ENCODE measurements around the gene KIF26B.

KIF26B gene

DNA sequence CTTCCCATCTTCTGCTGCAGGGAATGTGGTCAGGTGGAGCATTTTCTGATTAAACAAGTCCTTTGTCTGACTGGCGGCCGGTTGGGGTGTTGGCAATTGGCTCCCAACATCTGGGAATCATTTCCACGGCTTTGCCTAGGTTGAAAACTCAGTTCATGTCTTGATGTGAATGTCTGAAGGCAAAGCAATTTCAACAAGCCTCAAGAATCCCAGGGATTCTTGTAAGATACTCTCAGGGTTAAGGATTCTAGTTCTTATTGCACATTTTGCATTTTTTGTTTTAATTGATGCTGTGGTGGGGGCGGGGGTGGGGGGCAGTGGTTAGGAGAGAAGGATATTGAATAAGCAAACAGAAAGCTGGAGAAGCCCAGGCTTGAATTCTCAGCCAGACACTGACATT is 273.9 kb downstream of the KIF26B start:
- DNase-seq (ENCODE audit: low read depth in 2 of 2), result no peak

DNA sequence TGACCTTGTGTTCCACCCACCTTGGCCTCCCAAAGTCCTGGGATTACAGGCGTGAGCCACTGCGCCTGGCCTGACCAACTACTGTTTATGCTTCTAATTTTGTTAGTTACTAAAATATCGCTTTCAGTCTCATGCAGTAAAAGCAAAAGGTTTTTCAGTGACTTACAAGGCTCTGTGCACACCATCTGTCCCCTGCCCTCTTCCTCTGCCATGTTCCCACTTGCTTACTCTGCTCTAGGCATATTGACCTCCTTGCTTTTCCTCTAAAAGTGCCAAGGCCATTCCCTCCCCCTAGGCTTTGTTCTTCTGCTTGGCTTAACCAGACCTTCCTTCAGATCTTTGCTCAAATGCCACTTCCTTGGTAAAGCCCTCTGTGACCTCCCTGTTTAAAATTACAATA is 276.9 kb downstream of the KIF26B start:
- DNase-seq (ENCODE audit: low read depth in 2 of 2), result no peak

DNA sequence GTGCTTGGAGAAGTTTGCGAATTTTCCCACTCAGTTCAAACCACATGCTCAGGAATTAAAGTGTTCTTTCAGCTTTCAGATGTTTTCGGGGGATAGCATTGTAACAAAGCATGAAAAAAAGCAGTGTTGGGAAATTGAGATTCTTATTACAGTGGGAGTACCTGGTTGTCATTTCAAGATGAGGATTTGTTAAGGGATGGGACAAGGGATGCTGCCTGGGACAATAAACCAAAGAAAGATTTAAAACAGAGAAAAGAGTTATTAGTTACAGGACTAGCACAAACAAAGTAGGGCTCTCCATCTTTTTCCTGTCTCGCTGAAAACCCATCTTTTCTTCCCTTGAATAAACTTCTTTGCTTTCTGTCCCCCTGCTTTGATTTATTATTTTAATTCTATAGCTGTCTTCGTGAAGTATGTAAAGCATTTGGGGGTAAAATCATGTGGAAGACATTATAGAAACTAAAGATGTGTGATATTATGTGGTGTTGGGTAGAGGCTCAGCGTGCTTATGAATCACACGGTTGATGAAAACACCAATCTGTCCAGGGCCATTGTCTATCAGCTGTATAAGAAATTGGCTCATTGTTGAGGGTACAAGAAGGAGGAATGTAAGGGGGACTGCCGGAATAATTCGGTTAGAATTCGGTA is 277.6 kb downstream of the KIF26B start:
- no peak for DNase-seq (ENCODE audit: low read depth in 2 of 2)

DNA sequence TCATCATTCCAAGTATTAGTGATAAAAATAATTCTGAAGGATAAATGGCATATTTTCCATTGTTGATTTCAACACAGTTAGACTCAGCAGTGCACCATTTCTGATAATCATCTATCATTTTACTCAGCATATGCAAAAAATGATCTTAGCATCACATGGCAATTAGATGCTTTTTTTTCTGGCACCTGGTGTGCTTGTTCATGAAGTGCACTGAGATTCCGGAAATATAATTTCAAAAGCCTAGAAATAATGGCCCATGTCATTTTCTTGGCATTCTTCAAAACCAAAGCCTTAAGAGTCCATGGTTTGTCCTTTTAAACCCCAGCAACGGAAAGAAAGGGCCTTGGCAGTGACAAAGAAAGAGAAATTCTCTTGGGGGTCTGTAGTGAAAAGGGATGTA is 278.8 kb downstream of the KIF26B start:
- DNase-seq (ENCODE audit: low read depth in 2 of 2), result no peak

DNA sequence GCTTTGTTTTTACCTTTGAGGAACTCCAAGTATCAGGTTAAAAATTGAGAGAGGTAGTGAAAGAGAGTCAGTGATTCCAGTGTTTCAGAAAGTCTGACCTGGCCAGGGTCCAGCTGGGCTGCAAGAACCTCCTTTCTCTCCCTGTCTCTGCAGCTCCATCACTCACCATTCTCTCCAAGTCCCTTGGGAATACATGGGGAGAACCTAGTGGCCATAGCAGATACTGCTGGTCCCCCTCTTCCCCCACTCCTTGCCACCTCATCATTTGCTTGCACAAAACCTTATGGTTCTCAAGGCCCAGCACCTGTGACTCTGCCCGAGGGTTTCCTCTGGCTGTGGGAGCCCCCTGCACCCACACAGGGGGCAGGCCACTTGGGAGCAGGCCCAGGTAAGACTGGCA is 279.5 kb downstream of the KIF26B start:
- no peak for DNase-seq (ENCODE audit: low read depth in 2 of 2)

DNA sequence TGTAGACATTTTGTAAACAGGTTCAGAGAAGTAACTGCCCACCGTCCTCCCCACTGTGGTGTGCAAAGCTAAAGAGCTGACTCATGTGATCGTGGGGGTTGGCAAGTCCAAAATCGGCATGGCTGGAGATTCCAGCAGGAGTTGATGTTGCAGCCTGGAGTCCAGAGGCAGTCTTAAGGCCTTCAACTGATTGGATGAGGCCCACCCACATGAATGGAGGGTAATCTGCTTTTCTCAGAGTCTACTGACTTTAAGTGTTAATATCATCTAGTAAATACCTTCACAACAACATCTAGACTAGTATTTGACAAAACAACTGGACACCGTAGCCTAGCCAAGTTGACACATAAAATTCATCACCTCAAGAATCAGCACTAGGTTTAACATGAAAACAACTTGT is 281.6 kb downstream of the KIF26B start:
- DNase-seq (ENCODE audit: low read depth in 2 of 2), result no peak

DNA sequence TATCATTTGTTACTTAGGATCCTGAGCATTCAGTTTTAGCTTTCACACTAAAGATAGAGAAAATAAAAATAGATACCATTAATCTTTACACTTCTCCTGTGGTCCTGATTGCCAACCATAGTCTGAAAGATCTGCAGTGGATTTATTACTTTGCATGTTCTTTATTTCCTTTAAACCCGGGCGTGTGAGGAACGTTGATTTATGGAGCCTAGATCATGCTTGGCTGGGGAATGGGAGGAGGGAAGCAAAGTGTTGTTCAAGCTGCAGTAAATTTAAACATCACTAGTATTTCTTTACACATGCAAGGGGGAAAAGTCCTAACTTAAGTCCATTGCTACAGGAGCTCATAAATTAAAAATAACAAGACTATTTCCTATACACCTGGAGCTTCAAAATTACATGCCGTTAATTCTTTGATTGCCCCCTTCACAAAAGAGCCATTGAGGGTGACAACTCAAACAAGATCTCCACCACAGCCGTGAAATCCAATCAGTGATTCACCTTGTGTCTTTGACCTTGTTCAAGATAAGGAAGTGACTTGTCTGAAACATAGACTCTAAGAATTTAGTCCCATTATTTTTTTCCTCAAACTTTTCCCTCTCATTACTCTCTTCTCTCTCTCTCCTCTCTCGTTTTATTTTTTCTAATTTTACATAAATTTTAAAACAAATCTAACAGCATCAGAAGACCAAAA is 282.7 kb downstream of the KIF26B start:
- DNase-seq (ENCODE audit: low read depth in 2 of 2), result no peak

DNA sequence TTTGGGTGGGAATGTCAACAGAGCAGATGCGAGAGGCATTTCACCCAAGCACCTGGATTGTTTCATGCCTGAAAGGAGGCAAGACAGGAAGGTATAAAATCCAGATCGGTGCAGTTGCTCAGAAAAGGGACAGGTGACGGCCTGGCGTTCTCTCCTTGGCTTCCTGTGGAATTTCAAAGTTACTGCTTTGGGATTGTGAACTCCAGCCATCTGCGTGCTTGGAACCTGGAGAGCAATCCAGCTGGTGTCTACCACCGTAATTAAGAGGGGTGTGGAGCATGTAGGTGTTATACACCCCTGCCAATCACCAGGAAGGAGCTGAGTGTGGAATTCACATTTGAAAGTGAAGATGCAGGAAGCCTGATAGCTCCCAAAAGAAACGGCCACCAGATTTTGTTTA is 286.1 kb downstream of the KIF26B start:
- DNase-seq (ENCODE audit: low read depth in 2 of 2), result no peak

DNA sequence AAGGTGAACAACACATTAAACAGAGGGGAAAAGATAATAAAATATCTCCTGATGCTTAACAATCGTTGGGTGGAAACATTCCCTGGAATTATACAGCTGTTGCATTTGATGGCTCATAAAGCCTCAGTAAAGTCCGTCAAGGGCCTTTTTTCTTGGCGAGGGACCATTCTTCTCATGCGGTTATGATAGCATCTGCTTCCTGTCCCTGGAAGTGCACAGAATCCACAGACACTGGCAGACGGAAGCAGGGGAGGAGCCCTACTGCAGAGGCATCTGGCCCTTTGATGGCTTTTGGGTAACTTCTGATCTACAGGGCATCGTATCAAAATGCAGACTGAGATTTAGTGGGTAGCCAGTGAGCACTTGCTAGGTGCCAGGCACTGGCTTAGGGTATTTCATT is 286.9 kb downstream of the KIF26B start:
- DNase-seq (ENCODE audit: low read depth in 2 of 2), result no peak

DNA sequence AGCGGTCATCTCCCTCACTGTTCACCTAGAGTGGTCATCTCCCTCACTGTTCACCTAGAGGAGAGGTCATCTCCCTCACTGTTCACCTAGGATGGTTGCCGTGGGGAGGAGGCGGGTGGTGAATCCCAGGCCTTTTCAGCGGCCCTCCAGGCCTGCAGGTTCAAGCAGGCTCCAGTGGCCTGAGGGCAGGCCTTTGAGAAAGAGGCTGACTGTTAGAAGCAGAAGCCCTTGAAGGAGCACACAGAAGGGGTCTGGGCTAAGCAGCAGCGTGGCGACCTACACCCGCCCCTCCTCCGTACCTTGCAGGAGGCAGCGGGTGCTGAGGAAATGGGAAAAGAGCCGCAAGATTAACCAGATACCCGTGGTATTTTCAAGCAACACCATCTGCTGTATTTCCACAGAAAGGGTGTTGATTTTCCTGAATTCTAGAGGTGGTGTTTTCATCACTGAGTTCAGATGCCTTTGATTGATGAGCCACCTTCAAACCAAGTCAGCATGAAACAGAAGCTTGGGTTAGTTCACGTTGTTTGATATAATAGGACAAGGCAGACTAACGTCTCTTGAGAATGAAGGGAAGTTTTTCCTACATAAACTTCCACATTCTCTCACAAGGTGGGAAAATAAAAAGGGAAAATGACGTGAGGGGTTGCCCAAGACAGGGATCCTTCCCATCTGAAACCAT is 289.5 kb downstream of the KIF26B start:
- DNase-seq (ENCODE audit: low read depth in 2 of 2), result no peak

DNA sequence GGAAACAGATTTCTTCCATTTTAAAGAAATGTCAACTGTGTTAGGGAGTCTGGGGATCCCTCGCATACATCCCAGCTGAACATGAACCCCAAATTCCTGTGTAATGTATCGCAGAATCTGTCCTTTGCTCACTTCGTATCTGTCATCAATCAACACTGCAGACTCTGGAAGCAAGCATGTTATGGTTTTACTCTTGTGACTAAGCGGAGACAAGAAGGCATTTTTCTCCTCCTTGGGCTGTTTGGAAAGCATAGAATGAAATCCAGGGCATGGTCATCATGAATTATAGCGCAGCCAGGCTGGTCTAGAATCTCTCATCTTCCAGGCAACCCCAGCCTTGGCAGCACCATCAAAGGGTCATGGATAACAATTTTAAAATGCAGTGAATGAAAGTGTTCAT is 290.2 kb downstream of the KIF26B start:
- no peak for DNase-seq (ENCODE audit: low read depth in 2 of 2)

DNA sequence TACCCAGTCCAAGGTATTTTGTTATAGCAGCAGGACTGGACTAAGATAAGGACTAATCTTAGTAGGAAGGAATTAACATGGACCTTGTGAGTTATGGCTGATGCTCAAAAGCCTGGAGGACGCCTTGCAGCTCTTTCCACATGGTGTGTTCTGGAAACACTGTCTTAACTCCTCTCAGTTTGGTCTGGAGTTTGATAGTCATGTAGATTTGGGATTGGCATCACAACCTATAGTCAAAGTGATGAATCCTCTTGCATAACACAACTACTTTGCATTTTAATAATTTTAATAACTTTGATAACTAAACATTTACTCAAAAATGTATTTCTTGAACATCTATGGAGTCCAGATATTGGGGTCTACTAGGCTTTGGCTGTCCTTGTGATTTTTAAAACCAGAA is 293.7 kb downstream of the KIF26B start:
- no peak for DNase-seq (ENCODE audit: low read depth in 2 of 2)

DNA sequence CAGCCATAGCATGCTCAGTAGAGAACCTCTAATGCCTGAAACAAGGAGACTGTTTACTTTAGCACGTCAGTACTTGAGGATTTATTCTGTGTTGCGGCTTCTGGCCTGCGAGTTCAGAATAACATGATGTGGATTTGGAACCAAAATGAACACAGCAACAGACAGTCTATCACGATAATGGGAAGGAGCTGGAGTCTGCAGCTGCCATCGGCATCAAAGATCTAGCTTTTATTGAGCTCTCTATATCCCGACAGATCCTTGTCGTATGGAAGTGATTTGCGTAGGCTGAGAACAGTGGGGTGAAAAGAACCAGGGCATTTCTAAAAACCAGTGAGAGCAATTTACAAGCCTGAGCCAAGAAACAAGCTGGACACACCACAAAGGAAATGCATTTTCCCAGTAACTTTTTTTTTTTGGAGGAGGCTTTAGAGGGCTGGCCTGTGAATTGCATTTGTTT is 294.2 kb downstream of the KIF26B start:
- DNase-seq (ENCODE audit: low read depth in 2 of 2), result no peak

DNA sequence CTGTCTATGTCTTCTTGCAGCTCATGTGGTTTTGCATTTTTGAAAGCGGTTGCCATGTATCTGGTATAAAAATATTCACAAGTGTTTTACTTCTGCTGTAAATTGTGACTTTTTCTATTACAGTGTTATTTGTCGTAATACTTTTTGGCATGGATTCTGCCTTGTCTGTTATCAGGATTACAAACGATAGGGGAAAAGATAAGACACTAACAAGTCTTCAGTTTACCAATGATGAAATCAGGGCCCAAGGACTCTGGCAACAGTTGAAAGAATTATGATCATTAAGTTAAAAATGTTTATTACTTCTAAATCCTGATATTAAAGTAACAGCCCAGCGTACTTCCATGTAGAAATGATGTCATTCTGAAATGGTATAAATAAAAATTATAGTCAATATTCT is 298.8 kb downstream of the KIF26B start:
- no peak for DNase-seq (ENCODE audit: low read depth in 2 of 2)

DNA sequence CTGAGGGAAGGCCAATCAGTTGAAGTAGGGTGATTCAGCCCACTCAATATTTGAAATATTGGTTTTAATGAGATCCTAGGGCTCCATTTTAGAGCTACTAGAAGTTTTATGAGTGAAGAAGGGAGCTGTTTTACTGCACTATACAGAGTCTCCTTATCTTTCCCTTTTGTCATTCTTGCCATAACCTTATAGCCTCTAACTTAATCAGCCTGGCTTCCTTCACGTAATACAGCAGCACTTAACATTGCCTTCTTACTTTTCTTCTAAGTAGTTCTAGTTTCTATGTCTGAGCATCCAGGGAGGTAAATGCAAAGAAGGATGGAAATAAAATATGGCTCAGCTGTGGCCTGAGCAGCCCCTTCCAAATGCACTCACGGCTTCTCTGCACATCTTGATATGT is 299.3 kb downstream of the KIF26B start:
- no peak for DNase-seq (ENCODE audit: low read depth in 2 of 2)

DNA sequence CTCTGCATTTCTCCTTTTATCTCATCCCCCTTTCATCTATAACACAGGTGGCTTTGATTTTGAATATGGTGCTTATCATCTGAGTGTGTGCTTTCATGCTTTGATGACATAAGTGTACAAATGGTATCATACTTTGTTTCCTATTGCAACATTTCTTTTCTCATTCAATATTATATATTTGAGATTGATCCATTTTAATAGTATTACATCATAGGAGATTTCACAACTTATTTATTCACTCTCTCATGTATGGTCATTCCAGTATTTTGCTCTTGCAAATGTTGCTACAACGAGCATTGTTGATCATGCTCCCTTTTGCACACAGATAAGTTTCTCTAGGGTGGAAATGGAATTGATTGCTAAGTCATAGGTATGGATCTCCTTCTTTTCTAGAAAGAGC is 302.8 kb downstream of the KIF26B start:
- no peak for DNase-seq (ENCODE audit: low read depth in 2 of 2)

DNA sequence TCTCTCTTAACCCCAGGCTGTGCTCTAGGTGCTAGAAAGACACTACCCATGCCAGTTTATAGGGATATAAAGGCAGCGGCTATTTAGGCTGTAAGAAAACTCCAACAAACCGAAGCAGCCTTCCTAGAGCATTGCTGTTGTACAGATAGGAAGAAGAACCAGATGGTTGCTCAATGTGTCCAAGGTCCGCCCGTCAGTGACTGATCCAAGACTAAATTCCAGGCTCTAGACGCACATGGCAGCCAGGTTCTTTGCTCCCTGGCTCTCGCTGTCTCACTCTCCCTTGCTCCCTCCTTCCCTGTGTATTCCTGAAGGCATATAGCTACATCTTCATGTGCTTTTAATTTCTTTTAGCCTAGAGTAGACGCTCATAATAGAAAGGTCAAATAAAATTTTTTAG is 303.4 kb downstream of the KIF26B start:
- no peak for DNase-seq (ENCODE audit: low read depth in 2 of 2)

DNA sequence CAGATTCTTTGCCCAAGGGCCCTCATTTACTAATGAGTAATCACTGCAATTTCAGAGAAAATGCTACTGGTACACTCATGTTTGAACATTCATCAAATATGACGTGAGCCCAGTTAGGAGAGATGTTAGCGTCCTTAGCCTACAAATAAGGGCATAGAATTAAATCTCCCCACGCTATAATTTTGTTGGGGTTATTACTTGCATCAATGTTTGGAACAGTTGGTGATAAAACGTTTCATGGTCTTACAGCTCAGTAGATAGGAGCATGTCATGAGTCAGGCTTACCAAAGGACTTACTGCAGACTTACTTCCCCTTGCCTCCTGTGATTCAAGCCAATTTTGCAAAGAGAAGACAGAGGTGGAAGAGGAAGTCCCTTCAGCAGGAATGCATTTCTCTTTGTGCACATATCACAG is 304.0 kb downstream of the KIF26B start:
- DNase-seq (ENCODE audit: low read depth in 2 of 2), result no peak

DNA sequence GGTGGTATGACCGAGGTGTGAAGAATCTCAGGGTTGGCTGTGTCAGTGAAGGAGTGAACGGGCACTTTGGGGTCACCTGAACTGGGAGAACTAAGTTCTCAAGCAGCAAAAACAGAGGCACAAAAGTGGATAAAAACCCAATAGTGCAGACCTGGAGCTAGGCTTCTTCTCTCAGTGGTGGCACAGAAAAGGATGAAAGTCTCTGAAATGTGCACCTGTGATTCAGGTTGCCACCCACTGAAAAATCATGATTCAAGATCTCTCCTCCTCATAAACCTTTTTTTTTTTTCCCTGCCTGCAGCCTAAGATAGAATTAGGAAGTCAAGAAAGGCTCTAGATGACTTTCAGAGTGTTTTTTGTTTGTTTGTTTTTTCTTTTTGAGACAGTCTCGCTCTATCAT is 304.8 kb downstream of the KIF26B start:
- DNase-seq (ENCODE audit: low read depth in 2 of 2), result no peak

DNA sequence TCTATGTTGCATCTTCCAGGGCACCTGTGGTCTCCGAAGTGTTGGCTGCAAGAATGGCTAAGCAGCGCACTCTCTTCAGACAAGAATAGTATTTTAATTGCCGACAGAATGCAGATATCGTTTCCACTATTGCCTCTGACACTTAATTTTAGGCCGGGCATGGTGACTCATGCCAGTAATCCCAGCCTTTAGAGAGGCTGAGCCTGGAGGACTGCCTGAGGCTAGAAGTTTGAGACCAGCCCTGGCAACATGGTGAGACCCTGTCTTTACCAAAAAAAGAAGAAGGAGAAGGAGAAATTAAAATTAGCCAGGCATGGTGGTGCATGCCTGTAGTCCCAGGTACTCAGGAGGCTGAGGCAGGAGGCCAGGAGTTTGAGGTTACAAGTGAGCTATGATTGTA is 306.9 kb downstream of the KIF26B start:
- DNase-seq (ENCODE audit: low read depth in 2 of 2), result no peak

DNA sequence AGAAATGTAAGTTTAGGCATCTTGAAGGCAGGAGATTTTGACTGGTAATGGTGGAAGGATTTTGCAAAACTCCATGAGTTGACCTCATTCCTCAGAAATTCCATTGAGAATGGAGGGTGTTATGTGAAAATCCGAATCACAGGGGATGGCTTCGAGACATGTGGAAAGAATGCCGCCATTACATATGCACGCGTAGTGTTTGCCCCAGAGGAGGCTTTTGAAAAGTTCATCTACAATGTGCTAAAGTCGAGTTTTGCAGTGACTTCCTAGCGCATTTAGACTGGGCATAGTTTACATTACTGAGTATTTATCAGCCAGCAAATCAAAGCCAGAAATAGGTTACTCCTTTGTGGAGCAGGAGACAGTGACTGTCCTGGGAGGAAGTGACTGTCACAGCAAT is 307.4 kb downstream of the KIF26B start:
- no peak for DNase-seq (ENCODE audit: low read depth in 2 of 2)

DNA sequence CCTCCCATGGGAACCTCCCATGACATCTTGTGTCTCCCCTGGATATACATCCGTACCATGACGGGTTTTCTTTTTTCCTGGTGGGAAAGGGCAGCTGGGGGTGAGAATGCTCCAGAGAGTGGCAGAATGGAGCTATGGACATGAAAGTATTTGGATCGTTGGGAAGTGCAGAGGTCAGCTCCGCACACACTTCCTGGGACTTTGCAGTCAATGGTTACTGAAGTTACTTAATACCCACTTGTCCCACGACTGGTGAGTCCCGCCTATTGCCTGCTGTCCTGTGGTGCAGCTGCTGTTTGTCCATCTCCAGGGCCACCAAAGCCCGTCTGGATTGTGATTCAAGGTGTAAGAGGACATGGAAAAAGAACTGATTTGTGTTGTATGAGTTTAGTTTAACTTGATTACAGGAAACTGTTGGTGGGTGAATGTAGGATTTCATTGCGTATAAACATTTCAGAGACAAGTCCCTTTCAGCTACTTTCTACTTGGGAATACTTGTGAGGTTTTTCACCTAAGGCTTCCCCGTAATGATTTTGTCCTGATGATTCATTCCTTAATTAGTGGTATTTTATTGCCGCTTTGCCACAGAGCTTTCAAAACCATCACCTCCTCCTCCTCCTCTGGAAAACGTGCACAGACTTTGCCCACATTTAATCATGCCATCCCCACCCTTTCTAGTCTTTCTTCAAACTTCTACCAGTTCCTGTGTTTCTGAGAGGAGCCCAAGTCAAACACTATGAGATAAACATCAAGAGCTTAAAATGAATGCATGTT is 308.8 kb downstream of the KIF26B start:
- no peak for DNase-seq (ENCODE audit: low read depth in 2 of 2)

Measured in stimulated activated CD8-positive, alpha-beta memory T cell treated with anti-CD3 and anti-CD28 coated beads, Interleukin-15, amount 100 ng/mL, for 4 hours (primary cell).